ENCODE measurements around the gene DAB2IP.

DNA sequence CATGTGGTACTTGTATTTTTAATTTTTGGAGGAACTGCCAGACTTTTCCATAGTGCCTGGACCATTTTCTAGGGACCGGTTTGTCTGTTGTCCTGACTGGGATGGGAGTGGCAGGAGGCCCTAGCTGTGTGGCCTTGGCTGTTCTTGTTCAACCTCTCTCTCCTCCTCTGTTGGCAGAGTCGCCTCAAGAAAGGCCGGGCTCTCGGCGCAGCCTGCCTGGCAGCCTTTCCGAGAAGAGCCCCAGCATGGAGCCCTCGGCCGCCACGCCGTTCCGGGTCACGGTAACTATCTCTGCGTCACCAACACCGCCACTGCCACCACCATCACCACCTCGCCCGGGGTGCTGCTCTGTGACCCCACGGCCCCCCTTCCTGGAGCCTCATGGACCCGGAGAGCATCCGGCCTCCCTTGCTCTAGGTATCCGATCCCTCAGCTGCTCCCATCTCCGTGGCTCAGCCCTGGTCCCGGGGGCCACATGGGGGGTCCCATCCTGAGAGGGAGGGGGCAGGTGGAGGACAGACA lies 27.1 kb downstream of the DAB2IP start:
- TF ChIP-seq, protein P1, sequence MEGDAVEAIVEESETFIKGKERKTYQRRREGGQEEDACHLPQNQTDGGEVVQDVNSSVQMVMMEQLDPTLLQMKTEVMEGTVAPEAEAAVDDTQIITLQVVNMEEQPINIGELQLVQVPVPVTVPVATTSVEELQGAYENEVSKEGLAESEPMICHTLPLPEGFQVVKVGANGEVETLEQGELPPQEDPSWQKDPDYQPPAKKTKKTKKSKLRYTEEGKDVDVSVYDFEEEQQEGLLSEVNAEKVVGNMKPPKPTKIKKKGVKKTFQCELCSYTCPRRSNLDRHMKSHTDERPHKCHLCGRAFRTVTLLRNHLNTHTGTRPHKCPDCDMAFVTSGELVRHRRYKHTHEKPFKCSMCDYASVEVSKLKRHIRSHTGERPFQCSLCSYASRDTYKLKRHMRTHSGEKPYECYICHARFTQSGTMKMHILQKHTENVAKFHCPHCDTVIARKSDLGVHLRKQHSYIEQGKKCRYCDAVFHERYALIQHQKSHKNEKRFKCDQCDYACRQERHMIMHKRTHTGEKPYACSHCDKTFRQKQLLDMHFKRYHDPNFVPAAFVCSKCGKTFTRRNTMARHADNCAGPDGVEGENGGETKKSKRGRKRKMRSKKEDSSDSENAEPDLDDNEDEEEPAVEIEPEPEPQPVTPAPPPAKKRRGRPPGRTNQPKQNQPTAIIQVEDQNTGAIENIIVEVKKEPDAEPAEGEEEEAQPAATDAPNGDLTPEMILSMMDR (conservative IDR thresholded peaks at IDR 0.05) = no peak
- no peak for TF ChIP-seq EZH2 (IDR thresholded peaks at IDR 0.05; ENCODE audit: low read depth)

Data from PC-9 (cell line).